Measurements from ENCODE around the gene TMSB10.
"Not testable (repeated sequence)": the region's sequence is repeated elsewhere in the genome, so short reads cannot be mapped to it uniquely, and the experiment has no call there.

TMSB10 gene
- 934 to 2,068 (median 1,542) reads per million in 18 experiments for total RNA-seq

- DNase-seq: peak; percentile 92 to 95
Observed at GRCh38 chr2:84905181-84906107, at the start of gene TMSB10. Gene TMSB10, plus strand, starts transcription at chr2:84905656.

GRCh38 chr2:84855731-84856130 is 49.7 kb upstream of the TMSB10 start:
- no peak for DNase-seq

GRCh38 chr2:84856787-84857186 is 48.7 kb upstream of the TMSB10 start:
- peak; percentile 50 to 58 for DNase-seq

- no peak for DNase-seq
Observed at GRCh38 chr2:84857566-84857965, 47.9 kb upstream of the TMSB10 start.

- no peak for DNase-seq
Observed at GRCh38 chr2:84858123-84858522, 47.3 kb upstream of the TMSB10 start.

GRCh38 chr2:84858937-84859336 is 46.5 kb upstream of the TMSB10 start:
- DNase-seq: no peak

- DNase-seq: no peak
Observed at GRCh38 chr2:84861539-84861938, 43.9 kb upstream of the TMSB10 start.

GRCh38 chr2:84862006-84862405 is 43.5 kb upstream of the TMSB10 start:
- no peak for DNase-seq

GRCh38 chr2:84865181-84865783 is 40.2 kb upstream of the TMSB10 start:
- peak; percentile 31 to 57 for DNase-seq

GRCh38 chr2:84866122-84866521 is 39.3 kb upstream of the TMSB10 start:
- no peak for DNase-seq

GRCh38 chr2:84868327-84868726 is 37.1 kb upstream of the TMSB10 start:
- not testable (repeated sequence) for DNase-seq

GRCh38 chr2:84870306-84870705 is 35.1 kb upstream of the TMSB10 start:
- DNase-seq: no peak

- DNase-seq: not testable (repeated sequence)
Observed at GRCh38 chr2:84872691-84873090, 32.8 kb upstream of the TMSB10 start.

GRCh38 chr2:84873350-84873749 is 32.1 kb upstream of the TMSB10 start:
- DNase-seq: no peak

GRCh38 chr2:84874381-84875212 is 30.9 kb upstream of the TMSB10 start:
- peak in 1 of 2 donors; percentile 52 for DNase-seq

- no peak for DNase-seq
Observed at GRCh38 chr2:84875213-84875560, 30.3 kb upstream of the TMSB10 start.

- DNase-seq: not testable (repeated sequence)
Observed at GRCh38 chr2:84875619-84876018, 29.8 kb upstream of the TMSB10 start.

GRCh38 chr2:84876369-84876768 is 29.1 kb upstream of the TMSB10 start:
- DNase-seq: no peak

- DNase-seq: no peak
Observed at GRCh38 chr2:84878459-84878858, 27.0 kb upstream of the TMSB10 start.

- DNase-seq: no peak
Observed at GRCh38 chr2:84878896-84879583, 26.4 kb upstream of the TMSB10 start.

GRCh38 chr2:84879584-84880394 is 25.7 kb upstream of the TMSB10 start:
- DNase-seq: peak in 1 of 2 donors; percentile 18

- no peak for DNase-seq
Observed at GRCh38 chr2:84880395-84880644, 25.1 kb upstream of the TMSB10 start.
